H9 (cell line): ENCODE measurements around the gene CDH26. TPM values are rescaled to one million over a fixed set of nuclear protein-coding genes. Genes with fewer than 3 reads are reported as not detected.

Experiments used
- DNase-seq: peaks from one replicate; pipeline ENCODE4 v3.0.0-alpha.2; 2017
- H2AFZ ChIP-seq: one replicate; pipeline ENCODE4 v1.6.1; 2013; ENCODE audit warnings: mild to moderate bottlenecking, low read length, control low read depth, moderate library complexity
- H2AK5ac ChIP-seq: 2 replicates; pipeline ENCODE4 v1.6.1; 2013; ENCODE audit warnings: low read length, control low read depth, mixed read lengths; ENCODE audit not compliant: insufficient read length
- H2BK120ac ChIP-seq: one replicate; pipeline ENCODE4 v1.6.1; 2013; ENCODE audit warnings: low read depth, mild to moderate bottlenecking, low read length, control low read depth, inconsistent platforms; ENCODE audit not compliant: poor library complexity, severe bottlenecking
- H2BK12ac ChIP-seq: 2 replicates; pipeline ENCODE4 v1.6.1; 2013; ENCODE audit warnings: low read length, control low read depth, mixed read lengths, low read depth; ENCODE audit not compliant: insufficient read length
- H2BK15ac ChIP-seq: 2 replicates; pipeline ENCODE4 v1.6.1; 2013; ENCODE audit warnings: low read depth, low read length, control low read depth
- H2BK20ac ChIP-seq: one replicate; pipeline ENCODE4 v1.6.1; 2013; ENCODE audit warnings: low read depth, mild to moderate bottlenecking, low read length, control low read depth, inconsistent platforms; ENCODE audit not compliant: poor library complexity, severe bottlenecking
- H2BK5ac ChIP-seq: 2 replicates; pipeline ENCODE4 v1.6.1; 2013; ENCODE audit warnings: low read length, control low read depth, mixed read lengths; ENCODE audit not compliant: insufficient read length
- H3K14ac ChIP-seq: 2 replicates; pipeline ENCODE4 v1.6.1; 2013; ENCODE audit warnings: low read length, control low read depth; ENCODE audit not compliant: insufficient read depth
- H3K18ac ChIP-seq: 2 replicates; pipeline ENCODE4 v1.6.1; 2013; ENCODE audit warnings: low read depth, mild to moderate bottlenecking, mixed read lengths, low read length, control low read depth; ENCODE audit not compliant: insufficient read length
- H3K23ac ChIP-seq: 2 replicates; pipeline ENCODE4 v1.6.1; 2013; ENCODE audit warnings: low read length, control low read depth, mixed read lengths, low read depth; ENCODE audit not compliant: insufficient read length
- H3K23me2 ChIP-seq: 2 replicates; pipeline ENCODE4 v1.6.1; 2013; ENCODE audit warnings: low read depth, mild to moderate bottlenecking, mixed read lengths, low read length, control low read depth; ENCODE audit not compliant: insufficient read length, poor library complexity, severe bottlenecking
- H3K27ac ChIP-seq: 2 replicates; pipeline ENCODE4 v1.5.1; 2013; ENCODE audit warnings: low read length, control low read depth, mixed read lengths, low read depth; ENCODE audit not compliant: insufficient read length
- H3K27me3 ChIP-seq: 2 replicates; pipeline ENCODE4 v1.6.1; 2013; ENCODE audit warnings: low read length, control low read depth, inconsistent platforms; ENCODE audit not compliant: insufficient read depth
- H3K4ac ChIP-seq: 2 replicates; pipeline ENCODE4 v1.6.1; 2013; ENCODE audit warnings: low read depth, mild to moderate bottlenecking, control low read depth, inconsistent platforms, low read length, moderate library complexity
- H3K4me1 ChIP-seq: 2 replicates; pipeline ENCODE4 v1.6.1; 2013; ENCODE audit warnings: low read length, control low read depth, inconsistent platforms; ENCODE audit not compliant: insufficient read depth
- H3K4me2 ChIP-seq: 2 replicates; pipeline ENCODE4 v1.6.1; 2013; ENCODE audit warnings: low read length, control low read depth, mixed read lengths; ENCODE audit not compliant: insufficient read length, insufficient read depth
- H3K56ac ChIP-seq: 2 replicates; pipeline ENCODE4 v1.6.1; 2013; ENCODE audit warnings: low read depth, mild to moderate bottlenecking, mixed read lengths, low read length, control low read depth; ENCODE audit not compliant: insufficient read length
- H3K79me1 ChIP-seq: 2 replicates; pipeline ENCODE4 v1.6.1; 2013; ENCODE audit warnings: low read depth, mild to moderate bottlenecking, moderate library complexity, low read length, control low read depth, inconsistent platforms; ENCODE audit not compliant: insufficient read depth, poor library complexity, severe bottlenecking
- H3K79me2 ChIP-seq: 2 replicates; pipeline ENCODE4 v1.6.1; 2013; ENCODE audit warnings: low read length, control low read depth, inconsistent platforms; ENCODE audit not compliant: insufficient read depth
- H3K9ac ChIP-seq: 2 replicates; pipeline ENCODE4 v1.6.1; 2013; ENCODE audit warnings: low read length, control low read depth, mixed read lengths; ENCODE audit not compliant: insufficient read length; ENCODE audit errors: extremely low read depth
- H3K9me3 ChIP-seq: one replicate; pipeline ENCODE4 v1.6.1; 2013; ENCODE audit warnings: low read depth, low read length, inconsistent platforms; ENCODE audit not compliant: control insufficient read depth
- H3T11ph ChIP-seq: one replicate; pipeline ENCODE4 v1.6.1; 2013; ENCODE audit warnings: mild to moderate bottlenecking, low read length, control low read depth, inconsistent platforms
- H4K20me1 ChIP-seq: one replicate; pipeline ENCODE4 v1.6.1; 2013; ENCODE audit not compliant: control insufficient read depth, insufficient read length, insufficient read depth
- H4K5ac ChIP-seq: 2 replicates; pipeline ENCODE4 v1.6.1; 2013; ENCODE audit warnings: low read depth, mild to moderate bottlenecking, mixed read lengths, low read length, control low read depth; ENCODE audit not compliant: insufficient read length
- H4K8ac ChIP-seq: replicated peaks from 2 replicates; pipeline ENCODE4 v1.6.1; 2013; ENCODE audit warnings: low read length, control low read depth, mixed read lengths, low read depth; ENCODE audit not compliant: insufficient read length
- H4K91ac ChIP-seq: 2 replicates; pipeline ENCODE4 v1.6.1; 2013; ENCODE audit warnings: low read depth, mild to moderate bottlenecking, moderate library complexity, mixed read lengths, low read length, control low read depth; ENCODE audit not compliant: insufficient read length
- H3K27ac Mint-ChIP-seq, 3 experiments: 2 replicates in 2 of 3; 3 replicates in 1 of 3; pipeline ENCODE4 v1.8.0; 2020 to 2021; ENCODE audit warnings: mixed read lengths in 3 of 3, mild to moderate bottlenecking in 1 of 3, moderate library complexity in 1 of 3
- H3K27me3 Mint-ChIP-seq: 2 replicates; pipeline ENCODE4 v1.8.0; 2021; ENCODE audit warnings: low read depth, mild to moderate bottlenecking, moderate library complexity, mixed read lengths
- H3K36me3 Mint-ChIP-seq, 3 experiments: 2 replicates in 2 of 3; 3 replicates in 1 of 3; pipeline ENCODE4 v1.8.0; 2020 to 2021; ENCODE audit warnings: low read depth in 3 of 3, mixed read lengths in 3 of 3; ENCODE audit not compliant: insufficient read depth in 1 of 3
- H3K4me1 Mint-ChIP-seq, 2 experiments: 2 replicates each; pipeline ENCODE4 v1.8.0; 2020; ENCODE audit warnings: mixed read lengths in 2 of 2
- H3K4me3 Mint-ChIP-seq, 2 experiments: 2 replicates in 1 of 2; 3 replicates in 1 of 2; pipeline ENCODE4 v1.8.0; 2020 to 2021; ENCODE audit warnings: mild to moderate bottlenecking in 2 of 2, mixed read lengths in 2 of 2, moderate library complexity in 1 of 2
- H3K9me3 Mint-ChIP-seq, 2 experiments: 2 replicates in 1 of 2; 3 replicates in 1 of 2; pipeline ENCODE4 v1.8.0; 2020; ENCODE audit warnings: mild to moderate bottlenecking in 2 of 2, mixed read lengths in 2 of 2, moderate library complexity in 1 of 2
- WGBS: extraction: QIAGEN DNeasy Blood & Tissue Kit; methylation state at CpG from one replicate; pipeline ENCODE4 v1.1.7; 2013; ENCODE audit warnings: missing lambda C conversion rate, low lambda C conversion rate, mixed read lengths; ENCODE audit not compliant: insufficient read length; ENCODE audit errors: extremely low coverage; 5-methylcytosine and 5-hydroxymethylcytosine counted together
- total RNA-seq: library from RNA; stranded (reverse); gene quantifications from 2 replicates; pipeline ENCODE4 v1.2.1, GENCODE V29; 2021
- TF ChIP-seq, protein P1 (sequence below): fragments of 200-600 bp; sonication (generic); conservative IDR thresholded peaks from 3 replicates; pipeline ENCODE4 v1.8.0; 2021; ENCODE audit warnings: antibody characterized with exemption, mild to moderate bottlenecking

The CDH26 gene
- total RNA-seq, 1 experiment from 2014 or later = 0.79 TPM

DNA sequence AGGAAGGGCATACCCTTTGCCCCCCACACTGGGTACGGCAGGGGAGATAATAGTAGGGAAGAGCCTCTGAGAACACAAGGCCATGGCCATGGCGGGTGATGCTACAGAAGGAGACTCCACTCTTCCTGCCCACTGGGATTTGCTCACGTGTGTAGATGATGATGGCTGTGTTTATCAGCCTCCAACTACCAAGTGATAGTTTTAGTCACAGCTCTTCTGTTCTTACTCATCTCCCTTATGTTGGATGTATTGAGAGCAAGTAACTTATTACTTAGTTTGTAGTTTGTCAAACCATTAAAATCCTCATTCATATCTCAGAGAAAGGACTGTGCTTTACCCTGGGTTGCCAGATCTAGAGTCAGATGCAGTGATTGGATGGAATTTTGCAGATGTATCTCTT, 66.0 kb downstream of the CDH26 start:
- H3K27me3 Mint-ChIP-seq = peaks cover 10% of the 10 kb centered on the region; the same call in 1 of the 2 replicates
- no peak overlapping the region for H3K14ac ChIP-seq

More for the DNA sequence above, 66.0 kb downstream of the CDH26 start:
- Histone ChIP-seq H2AFZ (no peak overlapping the region), H3K4me2 (no peak overlapping the region), H3K9ac (no peak overlapping the region), H2BK15ac (no peak overlapping the region), H3K18ac (no peak overlapping the region), H3K23me2 (no peaks in the 10 kb centered on the region), H4K20me1 (no peaks in the 10 kb centered on the region), H2AK5ac (no peak overlapping the region), H4K8ac (no peak overlapping the region), H3T11ph (no peak overlapping the region), H2BK5ac (no peak overlapping the region), H3K4me1 (no peaks in the 10 kb centered on the region; the same call in 1 of the 2 replicates), H2BK120ac (no peak overlapping the region), H3K79me2 (no peaks in the 10 kb centered on the region), H4K5ac (no peak overlapping the region), H2BK12ac (no peak overlapping the region), H3K4ac (no peak overlapping the region), H2BK20ac (no peak overlapping the region), H4K91ac (no peak overlapping the region), H3K56ac (no peak overlapping the region), H3K23ac (no peak overlapping the region), H3K27ac (no peak overlapping the region), H3K27me3 (no peaks in the 10 kb centered on the region), H3K9me3 (no peaks in the 10 kb centered on the region), H3K79me1 (no peaks in the 10 kb centered on the region)
- no peak overlapping the region for H3K4me3 Mint-ChIP-seq
- no peaks in the 10 kb centered on the region for H3K36me3 Mint-ChIP-seq
- TF ChIP-seq, protein P1, sequence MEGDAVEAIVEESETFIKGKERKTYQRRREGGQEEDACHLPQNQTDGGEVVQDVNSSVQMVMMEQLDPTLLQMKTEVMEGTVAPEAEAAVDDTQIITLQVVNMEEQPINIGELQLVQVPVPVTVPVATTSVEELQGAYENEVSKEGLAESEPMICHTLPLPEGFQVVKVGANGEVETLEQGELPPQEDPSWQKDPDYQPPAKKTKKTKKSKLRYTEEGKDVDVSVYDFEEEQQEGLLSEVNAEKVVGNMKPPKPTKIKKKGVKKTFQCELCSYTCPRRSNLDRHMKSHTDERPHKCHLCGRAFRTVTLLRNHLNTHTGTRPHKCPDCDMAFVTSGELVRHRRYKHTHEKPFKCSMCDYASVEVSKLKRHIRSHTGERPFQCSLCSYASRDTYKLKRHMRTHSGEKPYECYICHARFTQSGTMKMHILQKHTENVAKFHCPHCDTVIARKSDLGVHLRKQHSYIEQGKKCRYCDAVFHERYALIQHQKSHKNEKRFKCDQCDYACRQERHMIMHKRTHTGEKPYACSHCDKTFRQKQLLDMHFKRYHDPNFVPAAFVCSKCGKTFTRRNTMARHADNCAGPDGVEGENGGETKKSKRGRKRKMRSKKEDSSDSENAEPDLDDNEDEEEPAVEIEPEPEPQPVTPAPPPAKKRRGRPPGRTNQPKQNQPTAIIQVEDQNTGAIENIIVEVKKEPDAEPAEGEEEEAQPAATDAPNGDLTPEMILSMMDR = no peak
- peaks cover 2 to 10% of the 10 kb centered on the region in 2 experiments; a peak in 3 of 4 replicates for H3K4me1 Mint-ChIP-seq
- DNase-seq = no peak
- WGBS = no CpG with 5 or more reads among the region's 3 CpGs
- H3K9me3 Mint-ChIP-seq = peaks cover 2 to 3% of the 10 kb centered on the region in 2 experiments; a peak in 3 of 5 replicates
- no peak overlapping the region for H3K27ac Mint-ChIP-seq
